ENCODE data around the gene ATG16L1. TPM values are rescaled to one million over a fixed set of nuclear protein-coding genes. Genes with fewer than 3 reads are reported as not detected.

Gene ATG16L1
- total RNA-seq, 1 experiment from 2014 or later: 42.0 TPM

DNA sequence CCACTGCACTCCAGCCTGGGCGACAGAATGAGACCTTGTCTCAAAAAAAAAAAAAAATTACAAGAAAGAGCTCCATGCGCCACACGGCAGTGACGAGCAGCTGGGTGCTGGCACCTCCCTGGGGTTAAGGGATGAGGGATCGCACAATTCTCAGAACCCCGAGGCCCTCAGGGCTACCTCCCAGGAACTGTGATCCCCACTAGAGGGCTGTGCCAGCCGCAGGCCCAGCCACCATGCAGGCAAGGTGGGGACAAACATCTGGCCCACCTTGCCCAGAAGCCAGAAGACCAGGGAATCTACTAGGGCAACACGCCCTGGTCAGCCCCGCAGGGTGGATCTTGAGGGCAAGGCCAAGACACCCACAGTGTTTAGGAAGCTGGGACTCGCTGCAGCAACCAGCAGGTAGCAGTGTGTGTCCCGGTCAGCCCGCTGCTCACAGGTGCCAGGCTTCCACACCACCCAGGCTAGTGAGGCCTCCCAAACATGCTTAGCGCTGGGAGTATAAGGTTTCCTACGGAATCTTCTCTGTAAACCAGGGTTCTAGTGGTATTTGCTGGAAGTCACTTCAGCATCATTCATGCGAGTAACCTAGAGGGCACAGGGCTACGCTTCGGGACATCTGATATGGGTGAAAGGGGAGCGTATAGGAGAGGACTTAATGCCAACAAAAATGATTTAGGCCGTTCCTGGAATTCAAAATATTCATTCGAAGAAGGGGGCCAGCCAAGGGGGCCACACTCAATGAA is 62.9 kb downstream of the ATG16L1 start:
- H2BK15ac ChIP-seq (ENCODE audit: low read depth, low read length): no peak overlapping the region
- no peak overlapping the region for H2AK5ac ChIP-seq (ENCODE audit: insufficient read length, low read length)
- H2BK20ac ChIP-seq (ENCODE audit: low read depth, low read length, poor library complexity, severe bottlenecking): no peak overlapping the region
- TF ChIP-seq, protein P1, sequence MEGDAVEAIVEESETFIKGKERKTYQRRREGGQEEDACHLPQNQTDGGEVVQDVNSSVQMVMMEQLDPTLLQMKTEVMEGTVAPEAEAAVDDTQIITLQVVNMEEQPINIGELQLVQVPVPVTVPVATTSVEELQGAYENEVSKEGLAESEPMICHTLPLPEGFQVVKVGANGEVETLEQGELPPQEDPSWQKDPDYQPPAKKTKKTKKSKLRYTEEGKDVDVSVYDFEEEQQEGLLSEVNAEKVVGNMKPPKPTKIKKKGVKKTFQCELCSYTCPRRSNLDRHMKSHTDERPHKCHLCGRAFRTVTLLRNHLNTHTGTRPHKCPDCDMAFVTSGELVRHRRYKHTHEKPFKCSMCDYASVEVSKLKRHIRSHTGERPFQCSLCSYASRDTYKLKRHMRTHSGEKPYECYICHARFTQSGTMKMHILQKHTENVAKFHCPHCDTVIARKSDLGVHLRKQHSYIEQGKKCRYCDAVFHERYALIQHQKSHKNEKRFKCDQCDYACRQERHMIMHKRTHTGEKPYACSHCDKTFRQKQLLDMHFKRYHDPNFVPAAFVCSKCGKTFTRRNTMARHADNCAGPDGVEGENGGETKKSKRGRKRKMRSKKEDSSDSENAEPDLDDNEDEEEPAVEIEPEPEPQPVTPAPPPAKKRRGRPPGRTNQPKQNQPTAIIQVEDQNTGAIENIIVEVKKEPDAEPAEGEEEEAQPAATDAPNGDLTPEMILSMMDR (conservative IDR thresholded peaks at IDR 0.05): 0 out of 3 replicates have a peak, but pooled peaks have one; percentile 11
- no peak overlapping the region for H3T11ph ChIP-seq (ENCODE audit: low read length)
- no peak for DNase-seq
- no peak overlapping the region for H3K23ac ChIP-seq (ENCODE audit: insufficient read length, low read depth, low read length)
- H2AFZ ChIP-seq (ENCODE audit: low read length): no peak overlapping the region
- no CpG with 5 or more reads among the region's 20 CpGs for WGBS (ENCODE audit: extremely low coverage, insufficient read length, low lambda C conversion rate)
- no peak overlapping the region; the same call in 1 of the 2 replicates for H3K4ac ChIP-seq (ENCODE audit: low read depth, low read length)
- H3K79me2 ChIP-seq (ENCODE audit: insufficient read depth, low read length): no peaks in the 10 kb centered on the region
- no peak overlapping the region for H2BK5ac ChIP-seq (ENCODE audit: insufficient read length, low read length)
- no peak overlapping the region for H2BK12ac ChIP-seq (ENCODE audit: insufficient read length, low read depth, low read length)
- no peak overlapping the region for H2BK120ac ChIP-seq (ENCODE audit: low read depth, low read length, poor library complexity, severe bottlenecking)
- no peaks in the 10 kb centered on the region for H3K23me2 ChIP-seq (ENCODE audit: insufficient read length, low read depth, low read length, poor library complexity, severe bottlenecking)
- H3K27me3 ChIP-seq (ENCODE audit: insufficient read depth, low read length): no peaks in the 10 kb centered on the region
- Mint-ChIP-seq H3K9me3 (no peaks in the 10 kb centered on the region; a peak in 1 of 5 replicates), H3K27ac (no peak overlapping the region), H3K4me1 (0 out of 4 replicates have a peak, but pooled peaks cover 0 to 3% of the 10 kb centered on the region in 2 experiments), H3K27me3 (ENCODE audit: low read depth) (peaks cover 34% of the 10 kb centered on the region), H3K4me3 (no peak overlapping the region), H3K36me3 (ENCODE audit: insufficient read depth in 1 of 3, low read depth in 3 of 3) (no peaks in the 10 kb centered on the region)
- H3K4me2 ChIP-seq (ENCODE audit: insufficient read depth, insufficient read length, low read length): no peak overlapping the region
- no peak overlapping the region for H4K8ac ChIP-seq (replicated peaks; ENCODE audit: insufficient read length, low read depth, low read length)
- no peak overlapping the region for H3K9ac ChIP-seq (ENCODE audit: extremely low read depth, insufficient read length, low read length)
- no peak overlapping the region for H3K27ac ChIP-seq (ENCODE audit: insufficient read length, low read depth, low read length)
- no peaks in the 10 kb centered on the region for H3K79me1 ChIP-seq (ENCODE audit: insufficient read depth, low read depth, low read length, poor library complexity, severe bottlenecking)
- H4K20me1 ChIP-seq (ENCODE audit: control insufficient read depth, insufficient read depth, insufficient read length): no peaks in the 10 kb centered on the region
- H3K18ac ChIP-seq (ENCODE audit: insufficient read length, low read depth, low read length): no peak overlapping the region
- H3K4me1 ChIP-seq (ENCODE audit: insufficient read depth, low read length): no peaks in the 10 kb centered on the region
- H3K56ac ChIP-seq (ENCODE audit: insufficient read length, low read depth, low read length): no peak overlapping the region
- H3K9me3 ChIP-seq (ENCODE audit: control insufficient read depth, low read depth, low read length): no peaks in the 10 kb centered on the region
- H4K5ac ChIP-seq (ENCODE audit: insufficient read length, low read depth, low read length): no peak overlapping the region
- H3K14ac ChIP-seq (ENCODE audit: insufficient read depth, low read length): no peak overlapping the region
- H4K91ac ChIP-seq (ENCODE audit: insufficient read length, low read depth, low read length): no peak overlapping the region

Measured in H9 (cell line).